Lower leg skin (tissue), 4 donors: Measurements from ENCODE around the gene MSANTD1. TPM values are rescaled to one million over a fixed set of nuclear protein-coding genes. Genes with fewer than 3 reads are reported as not detected.

Source experiments
- DNase-seq, 2 donors: peaks; one replicate each; pipeline ENCODE4 v3.0.0-alpha.2; 2019; ENCODE audit warnings: low spot score in 2 of 2
- H3K4me3 ChIP-seq: fragments of 200-600 bp; sonication (generic); 2 replicates; pipeline ENCODE4 v1.5.1; 2017; ENCODE audit warnings: mild to moderate bottlenecking, low read depth; ENCODE audit not compliant: poor library complexity, severe bottlenecking
- CTCF ChIP-seq, 3 donors: fragments of 450-650 bp; IDR thresholded peaks; one replicate each; pipeline ENCODE4 v1.5.1; 2016; ENCODE audit warnings: antibody characterized with exemption in 3 of 3, mild to moderate bottlenecking in 3 of 3, moderate library complexity in 2 of 3
- POLR2A ChIP-seq, 2 donors: fragments of 450-650 bp; IDR thresholded peaks; one replicate each; pipeline ENCODE4 v1.6.1; 2016 to 2017; ENCODE audit warnings: antibody characterized with exemption in 2 of 2, mild to moderate bottlenecking in 1 of 2, moderate library complexity in 1 of 2
- WGBS, 2 donors: methylation state at CpG; one replicate each; pipeline ENCODE4 v1.1.5; 2018; 5-methylcytosine and 5-hydroxymethylcytosine counted together
- intact Hi-C: fragments of 100-400 bp; cut with DNase I; formaldehyde crosslinking; loops from one replicate; pipeline ENCODE4 v1.15.0; 2023; ENCODE audit warnings: low total_unique reads
- total RNA-seq, 4 donors: library from RNA; depleted of rRNA; stranded (reverse); fragments of >200 nt; gene quantifications; one replicate each; pipeline ENCODE4 v1.1.0, GENCODE V29; 2016

Gene MSANTD1
- total RNA-seq, 4 donors from 2014 or later, result 0.19 to 0.76 (median 0.35) TPM

DNA sequence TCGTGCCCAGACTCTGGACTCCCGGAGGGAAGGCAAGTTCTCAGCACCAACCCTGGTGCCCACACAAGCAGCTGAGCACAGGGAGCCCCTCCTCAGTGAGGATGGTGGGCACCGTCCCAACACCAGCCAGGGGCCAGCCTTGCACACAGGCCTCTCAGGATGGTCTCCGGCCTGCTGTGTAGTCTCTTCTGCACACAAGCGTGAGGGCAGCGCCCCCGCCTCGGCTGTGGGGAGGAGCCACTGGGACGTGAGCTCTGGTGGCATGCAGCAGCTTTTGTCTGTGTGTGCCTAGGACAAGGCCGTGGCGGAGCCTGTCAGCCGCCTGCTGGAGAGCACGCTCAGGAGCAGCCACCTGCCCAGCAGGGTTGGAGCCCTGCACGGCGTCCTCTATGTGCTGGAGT, 16.1 kb upstream of the MSANTD1 start:
- DNase-seq, result no peak
- no peak for TF ChIP-seq CTCF (IDR thresholded peaks at IDR 0.05)
- TF ChIP-seq POLR2A (IDR thresholded peaks at IDR 0.05), result no peak
- intact Hi-C loops, result no loop called here
- 84% methylated on average over 12 to 15 of the region's 15 CpGs for WGBS, 2 donors
- no peak overlapping the region for H3K4me3 ChIP-seq

DNA sequence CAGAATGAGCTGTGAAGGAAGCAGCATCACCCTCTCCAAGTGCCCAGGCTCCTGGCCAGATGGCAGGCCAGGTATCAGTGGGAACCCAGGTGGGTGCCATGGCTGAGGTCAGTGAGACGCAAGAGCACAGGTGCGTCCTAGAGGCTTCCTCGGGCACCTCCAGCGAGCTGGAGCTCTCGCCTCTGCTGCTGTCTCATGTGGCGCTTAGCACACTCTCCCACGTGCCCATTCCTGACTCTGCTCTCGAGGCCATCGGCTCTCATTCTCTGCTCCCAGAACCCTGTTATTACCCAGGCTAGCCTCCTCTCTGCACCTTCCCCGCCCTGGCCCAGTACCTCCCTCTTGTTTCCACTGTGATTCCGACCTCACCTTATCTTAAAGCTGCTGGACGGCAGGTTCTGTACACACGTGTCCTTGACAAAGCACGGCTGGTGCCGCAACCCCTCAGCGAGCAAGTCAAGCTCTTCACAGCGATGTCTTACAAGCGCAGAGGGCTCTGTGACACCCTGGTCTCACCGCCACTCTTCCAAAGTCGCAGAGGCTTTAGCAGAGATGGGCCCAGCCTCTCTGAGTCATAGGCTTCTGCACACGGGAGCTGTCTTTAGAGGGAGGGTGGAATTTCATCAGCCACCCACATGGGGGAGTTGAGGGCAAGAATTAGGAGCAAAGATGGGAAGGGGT, 15.4 kb upstream of the MSANTD1 start:
- intact Hi-C loops, result no loop called here
- no peak for TF ChIP-seq CTCF (IDR thresholded peaks at IDR 0.05)
- TF ChIP-seq POLR2A (IDR thresholded peaks at IDR 0.05), result no peak
- DNase-seq, result no peak
- H3K4me3 ChIP-seq, result no peak overlapping the region
- 89 to 91% methylated on average over 21 of the region's 21 CpGs for WGBS, 2 donors

DNA sequence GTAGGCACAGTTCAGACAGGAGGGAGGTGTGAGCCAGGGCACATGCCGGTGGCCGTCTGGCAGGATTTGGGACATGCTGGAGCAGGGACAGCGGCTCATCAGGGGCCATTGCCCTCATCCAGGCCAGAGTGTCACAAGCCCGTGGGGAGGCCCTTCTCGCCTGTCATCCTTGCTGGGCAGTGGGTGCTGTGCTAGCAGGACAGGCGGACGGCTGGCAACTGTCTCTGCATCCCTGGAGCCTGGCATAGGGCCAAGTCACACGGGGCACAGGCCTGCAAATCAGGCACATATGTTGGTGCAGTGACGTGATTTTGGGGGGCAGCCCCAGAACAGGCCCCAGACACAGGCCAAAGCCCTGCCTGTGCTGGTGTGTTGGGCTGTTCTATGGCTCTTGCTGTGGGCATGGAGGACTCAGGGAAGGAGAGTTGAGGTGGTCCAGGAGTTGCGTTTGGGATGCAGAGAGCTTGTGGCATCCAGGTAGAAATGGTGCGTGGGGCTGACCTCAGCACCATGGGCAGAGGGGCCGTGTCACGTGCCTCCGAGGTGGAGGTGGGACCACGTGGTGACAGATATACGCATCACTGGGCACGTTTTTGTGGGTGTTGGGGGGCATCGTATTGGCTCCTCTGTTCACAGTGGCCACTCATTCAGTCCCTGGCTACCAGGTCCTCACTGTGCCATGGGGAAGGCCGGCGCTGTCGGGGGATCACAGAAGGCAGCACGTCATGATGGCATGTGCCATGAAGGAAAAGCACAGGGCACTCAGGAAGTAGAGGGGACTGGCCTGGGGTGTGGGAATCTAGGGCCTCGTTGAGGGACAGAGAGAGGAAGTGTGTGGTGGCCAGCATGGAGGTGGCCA, 14.6 kb upstream of the MSANTD1 start:
- H3K4me3 ChIP-seq, result no peak overlapping the region
- WGBS, 2 donors, result 84 to 92% methylated on average over 19 to 23 of the region's 23 CpGs
- no peak for DNase-seq
- TF ChIP-seq POLR2A (IDR thresholded peaks at IDR 0.05) (no peak), CTCF (IDR thresholded peaks at IDR 0.05) (no peak)
- intact Hi-C loops, result no loop called here

DNA sequence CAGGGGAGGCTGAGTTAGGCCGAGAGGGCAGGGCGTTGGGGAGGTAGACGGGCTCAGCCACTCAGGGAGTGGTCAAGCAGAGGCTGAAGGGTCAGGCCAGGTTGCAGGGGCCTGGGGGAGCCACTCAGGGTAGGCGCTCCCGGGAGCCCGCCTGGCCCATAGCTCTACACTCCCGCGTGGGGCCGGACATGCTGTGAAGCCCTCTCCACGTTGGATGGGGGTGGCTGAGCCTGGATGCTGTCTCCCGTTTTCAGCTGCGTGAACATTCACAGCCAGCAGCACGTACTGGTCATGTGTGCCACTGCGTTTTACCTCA, 14.0 kb upstream of the MSANTD1 start:
- 91 to 94% methylated on average over 13 to 14 of the region's 14 CpGs for WGBS, 2 donors
- DNase-seq, result no peak
- intact Hi-C loops, result no loop called here
- H3K4me3 ChIP-seq, result no peak overlapping the region
- TF ChIP-seq CTCF (IDR thresholded peaks at IDR 0.05) (no peak), POLR2A (IDR thresholded peaks at IDR 0.05) (no peak)

DNA sequence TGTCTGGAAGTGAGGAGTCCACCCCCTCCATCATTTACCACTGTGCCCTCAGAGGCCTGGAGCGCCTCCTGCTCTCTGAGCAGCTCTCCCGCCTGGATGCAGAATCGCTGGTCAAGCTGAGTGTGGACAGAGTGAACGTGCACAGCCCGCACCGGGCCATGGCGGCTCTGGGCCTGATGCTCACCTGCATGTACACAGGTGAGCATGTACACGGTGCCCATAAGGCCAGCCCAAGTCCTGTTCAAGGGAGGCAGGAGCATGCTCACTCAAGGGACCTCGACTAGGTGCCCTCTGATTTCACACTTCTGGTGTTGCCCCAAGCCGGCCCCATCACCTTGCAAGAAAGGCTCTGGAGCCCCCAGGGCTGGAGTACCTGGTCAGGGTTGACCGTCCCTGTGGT, 13.4 kb upstream of the MSANTD1 start:
- no peak for DNase-seq
- intact Hi-C loops, result no loop called here
- WGBS, 2 donors, result 95 to 97% methylated on average over 11 of the region's 11 CpGs

More for the DNA sequence above, 13.4 kb upstream of the MSANTD1 start:
- TF ChIP-seq POLR2A (IDR thresholded peaks at IDR 0.05) (no peak), CTCF (IDR thresholded peaks at IDR 0.05) (no peak)
- H3K4me3 ChIP-seq, result no peak overlapping the region
